Measurements from ENCODE around the gene PFDN6. TPM values are rescaled to one million over a fixed set of nuclear protein-coding genes. Genes with fewer than 3 reads are reported as not detected.

PFDN6 gene
- total and polyA plus RNA-seq, 10 of the 15 experiments (the other 5 are each of a cell fraction or from before 2014, with no cell fraction given), result 3.1 to 168 (median 82.6) TPM

GRCh38 chr6:33318426-33319073 is 29.1 kb downstream of the PFDN6 start:
- in situ Hi-C loops (cut with MboI) (no loop called here), intact Hi-C loops (cut with micrococcal nuclease; ENCODE audit: unreplicated experiment) (loop anchor here (5.0 kb wide), 1 partner anchor 99 kb away; the partner anchor contains the start of gene CUTA)
- no peak overlapping the region; the same call in 1 of the 2 replicates for H3K27ac ChIP-seq (ENCODE audit: control insufficient read depth, insufficient read depth)
- H3K9ac ChIP-seq (ENCODE audit: control insufficient read depth, insufficient read depth, low read length), result peak overlapping the region; percentile 72; the same call in 1 of the 2 replicates
- DNase-seq (ENCODE audit: low read depth, low spot score), result no peak
- 0 out of 2 replicates have a peak, but pooled peaks cover 3% of the 10 kb centered on the region for H4K20me1 ChIP-seq (ENCODE audit: control insufficient read depth, insufficient read depth)
- H3K4me3 ChIP-seq, result peak overlapping the region; percentile 63
- H2AFZ ChIP-seq (ENCODE audit: control insufficient read depth, low read depth, low read length), result no peak overlapping the region
- no TSS peak for BruUV-seq (replicated peaks)
- peaks cover 12 to 16% of the 10 kb centered on the region in 2 experiments; a peak in 3 of 4 replicates for H3K36me3 ChIP-seq (ENCODE audit: control insufficient read depth in 2 of 2, insufficient read depth in 2 of 2, low read length in 1 of 2)
- H3K9me3 ChIP-seq (replicated peaks; ENCODE audit: control insufficient read depth, insufficient read depth, low read length), result no peaks in the 10 kb centered on the region
- ChIA-PET SMC1A (ENCODE audit: uncharacterized antibody, unreplicated experiment) (interaction anchor here (0.6 to 1.3 kb wide), 5 partner anchors 19 to 112 kb away, joined by 3 to 8 read pairs (median 4); partner anchors contain the start of genes PFDN6 and WDR46), POLR2A (interaction anchor here (0.7 to 2.0 kb wide), 13 partner anchors 10 to 906 kb away, joined by 3 to 12 read pairs (median 6); partner anchors contain the start of genes B3GALT4, HLA-DPA1, PFDN6 and PHF1), RAD21 (ENCODE audit: unreplicated experiment) (interaction anchor here (0.7 to 2.8 kb wide), 13 partner anchors 19 to 303 kb away, joined by 3 to 22 read pairs (median 4); partner anchors contain the start of genes B3GALT4, ITPR3, PFDN6 and RGL2), CTCF (interaction anchor here (0.6 to 2.7 kb wide), 8 partner anchors 26 to 136 kb away, joined by 3 to 19 read pairs (median 4); partner anchors contain the start of genes B3GALT4, CUTA, RING1 and VPS52)
- peak overlapping the region; percentile 72 for H3K4me2 ChIP-seq (ENCODE audit: control insufficient read depth, insufficient read depth)
- no peaks in the 10 kb centered on the region for H3K27me3 ChIP-seq (replicated peaks in 1 of 2; ENCODE audit: control insufficient read depth in 2 of 2, insufficient read depth in 2 of 2, low read length in 1 of 2)
- FAIRE-seq, result no peak
- ATAC-seq, result no peak
- TF ChIP-seq E4F1 (IDR thresholded peaks at IDR 0.05; ENCODE audit: borderline replicate concordance, partially characterized antibody), result no peak
- no peak for TF ChIP-seq POLR2A (IDR thresholded peaks at IDR 0.05; ENCODE audit: low read depth, low read length)
- TF ChIP-seq ZNF274 (IDR thresholded peaks at IDR 0.05; ENCODE audit: insufficient read depth, insufficient read length), result no peak
- TF ChIP-seq MXI1 (IDR thresholded peaks at IDR 0.05; ENCODE audit: low read depth, low read length), result 0 out of 2 replicates have a peak, but pooled peaks have one; percentile 4
- no peak for TF ChIP-seq NR2C1 (IDR thresholded peaks at IDR 0.05)
- no peak for TF ChIP-seq GATAD2B (conservative IDR thresholded peaks at IDR 0.05; ENCODE audit: low read depth)
- TF ChIP-seq, protein P1, sequence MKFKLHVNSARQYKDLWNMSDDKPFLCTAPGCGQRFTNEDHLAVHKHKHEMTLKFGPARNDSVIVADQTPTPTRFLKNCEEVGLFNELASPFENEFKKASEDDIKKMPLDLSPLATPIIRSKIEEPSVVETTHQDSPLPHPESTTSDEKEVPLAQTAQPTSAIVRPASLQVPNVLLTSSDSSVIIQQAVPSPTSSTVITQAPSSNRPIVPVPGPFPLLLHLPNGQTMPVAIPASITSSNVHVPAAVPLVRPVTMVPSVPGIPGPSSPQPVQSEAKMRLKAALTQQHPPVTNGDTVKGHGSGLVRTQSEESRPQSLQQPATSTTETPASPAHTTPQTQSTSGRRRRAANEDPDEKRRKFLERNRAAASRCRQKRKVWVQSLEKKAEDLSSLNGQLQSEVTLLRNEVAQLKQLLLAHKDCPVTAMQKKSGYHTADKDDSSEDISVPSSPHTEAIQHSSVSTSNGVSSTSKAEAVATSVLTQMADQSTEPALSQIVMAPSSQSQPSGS (IDR thresholded peaks at IDR 0.05; ENCODE audit: low read length), result 0 out of 2 replicates have a peak, but pooled peaks have one; percentile 10
- TF ChIP-seq SMAD1 (IDR thresholded peaks at IDR 0.05; ENCODE audit: low read depth, partially characterized antibody), result no peak
- TF ChIP-seq, protein P2, sequence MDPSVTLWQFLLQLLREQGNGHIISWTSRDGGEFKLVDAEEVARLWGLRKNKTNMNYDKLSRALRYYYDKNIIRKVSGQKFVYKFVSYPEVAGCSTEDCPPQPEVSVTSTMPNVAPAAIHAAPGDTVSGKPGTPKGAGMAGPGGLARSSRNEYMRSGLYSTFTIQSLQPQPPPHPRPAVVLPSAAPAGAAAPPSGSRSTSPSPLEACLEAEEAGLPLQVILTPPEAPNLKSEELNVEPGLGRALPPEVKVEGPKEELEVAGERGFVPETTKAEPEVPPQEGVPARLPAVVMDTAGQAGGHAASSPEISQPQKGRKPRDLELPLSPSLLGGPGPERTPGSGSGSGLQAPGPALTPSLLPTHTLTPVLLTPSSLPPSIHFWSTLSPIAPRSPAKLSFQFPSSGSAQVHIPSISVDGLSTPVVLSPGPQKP (IDR thresholded peaks at IDR 0.05; ENCODE audit: low read depth, low read length), result no peak
- TF ChIP-seq NFYA (IDR thresholded peaks at IDR 0.05; ENCODE audit: borderline replicate concordance, low read depth, low read length), result no peak
- TF ChIP-seq ZSCAN29 (IDR thresholded peaks at IDR 0.05), result no peak
- 39% methylated on average over 8 of the region's 8 CpGs for WGBS (ENCODE audit: insufficient coverage, insufficient replicate concordance, low lambda C conversion rate, missing lambda C conversion rate)
- peaks cover 35% of the 10 kb centered on the region for H3K4me1 ChIP-seq (ENCODE audit: control insufficient read depth, insufficient read depth, low read length)
- peaks cover 47% of the 10 kb centered on the region for H3K79me2 ChIP-seq (ENCODE audit: control insufficient read depth, insufficient read depth, low read length)
